HepG2 (cell line): ENCODE measurements around the gene MXI1. TPM values are rescaled to one million over a fixed set of nuclear protein-coding genes. Genes with fewer than 3 reads are reported as not detected.

Experiments used
- ATAC-seq: fragments of 200-7000 bp; cut with Tn5 transposase; 3 replicates; pipeline ENCODE4 v1.9.1; 2020; ENCODE audit warnings: mild to moderate bottlenecking, moderate library complexity
- BruUV-seq: library from RNA; stranded (reverse); fragments of 400-500 nt; replicated peaks from 2 replicates; lab custom pipeline; 2021; lab: Mats Ljungman, UMichigan
- CTCF ChIA-PET: fragments of 300-600 bp; formaldehyde crosslinking; extraction: SDS; loops from one replicate; lab custom pipeline; 2021; ENCODE audit warnings: low total read pairs, inconsistent platforms, low intra/inter-chr PET ratio; lab: Yijun Ruan, JAX
- POLR2A ChIA-PET: fragments of 350-600 bp; sonication (Branson Sonifier 250); formaldehyde crosslinking; loops from one replicate; lab custom pipeline; 2020; ENCODE audit warnings: antibody characterized with exemption, inconsistent platforms; lab: Yijun Ruan, JAX
- DNase-seq: peaks from one replicate; pipeline ENCODE4 v3.0.0-alpha.2; 2015; ENCODE audit warnings: low spot score
- FAIRE-seq: peaks from 3 replicates; lab custom pipeline; 2011; peaks lifted over from hg19 to GRCh38; lab: Jason Lieb, UNC
- H2AFZ ChIP-seq: one replicate; pipeline ENCODE4 v1.6.1; 2011; ENCODE audit warnings: low read length, inconsistent platforms
- H3K27ac ChIP-seq: fragments of 300-600 bp; 3 replicates; pipeline ENCODE4 v1.8.0; 2011; ENCODE audit warnings: mixed run types, mild to moderate bottlenecking, mixed read lengths, low read length, inconsistent platforms; ENCODE audit not compliant: insufficient read depth; ENCODE audit errors: extremely low read length
- H3K27me3 ChIP-seq, 2 experiments: fragments of 200-600 bp in 1 of 2; 2 replicates in 1 of 2; 3 replicates in 1 of 2; pipeline versions ENCODE4 v1.6.0 to v1.8.0; 2011; ENCODE audit warnings: low read length in 2 of 2, mild to moderate bottlenecking in 2 of 2, moderate library complexity in 2 of 2, inconsistent platforms in 1 of 2; ENCODE audit not compliant: insufficient read depth in 2 of 2, control insufficient read depth in 1 of 2
- H3K36me3 ChIP-seq, 2 experiments: fragments of 200-600 bp in 1 of 2; replicated peaks in 1 of 2; 2 replicates in 1 of 2; 3 replicates in 1 of 2; pipeline versions ENCODE4 v1.5.1 to v1.8.0; 2011; ENCODE audit warnings: low read length in 2 of 2, inconsistent platforms in 1 of 2; ENCODE audit not compliant: insufficient read depth in 2 of 2, control insufficient read depth in 1 of 2
- H3K4me1 ChIP-seq: 2 replicates; pipeline ENCODE4 v1.5.1; 2012; ENCODE audit warnings: low read length, inconsistent platforms; ENCODE audit not compliant: insufficient read depth
- H3K4me2 ChIP-seq: 2 replicates; pipeline ENCODE4 v1.6.0; 2011; ENCODE audit warnings: low read depth, low read length, inconsistent platforms
- H3K4me3 ChIP-seq, 3 experiments: fragments of 200-600 bp in 1 of 3; sonication (generic), shearing (Covaris generic) in 1 of 3; replicated peaks in 1 of 3; 2 replicates each; pipeline ENCODE4 v1.5.1; 2011 to 2016; ENCODE audit warnings: low read length in 3 of 3, inconsistent platforms in 2 of 3, low read depth in 2 of 3, mild to moderate bottlenecking in 2 of 3, control low read depth in 1 of 3, mixed read lengths in 1 of 3; ENCODE audit not compliant: insufficient read depth in 1 of 3
- H3K79me2 ChIP-seq: one replicate; pipeline ENCODE4 v1.6.1; 2011; ENCODE audit warnings: low read length, inconsistent platforms; ENCODE audit not compliant: insufficient read depth
- H3K9ac ChIP-seq: 2 replicates; pipeline ENCODE4 v1.6.0; 2011; ENCODE audit warnings: mild to moderate bottlenecking, low read depth, low read length, inconsistent platforms; ENCODE audit not compliant: insufficient read depth
- H3K9me3 ChIP-seq: 2 replicates; pipeline ENCODE4 v1.5.1; 2012; ENCODE audit warnings: mild to moderate bottlenecking, low read length
- H4K20me1 ChIP-seq: 2 replicates; pipeline ENCODE4 v1.6.0; 2011; ENCODE audit warnings: inconsistent platforms, mild to moderate bottlenecking, low read length, moderate library complexity; ENCODE audit not compliant: insufficient read depth
- FOXA1 ChIP-seq, 2 experiments: fragments of 450-650 bp in 1 of 2; sonication (generic) in 1 of 2; formaldehyde crosslinking in 1 of 2; IDR thresholded peaks; 2 replicates each; pipeline versions ENCODE4 v1.4.0 to v1.6.1; 2016 to 2020; ENCODE audit warnings: missing genetic modification reagents in 1 of 2
- MED1 ChIP-seq: sonication (generic); formaldehyde crosslinking; IDR thresholded peaks from 2 replicates; pipeline ENCODE4 v1.4.0; 2020; ENCODE audit warnings: missing genetic modification reagents
- MIXL1 ChIP-seq: IDR thresholded peaks from 2 replicates; pipeline ENCODE4 v1.6.1; 2016
- MTF1 ChIP-seq: sonication (generic); formaldehyde crosslinking; IDR thresholded peaks from 2 replicates; pipeline ENCODE4 v1.5.0; 2020; ENCODE audit warnings: missing genetic modification reagents
- RBM22 ChIP-seq: fragments of 200-400 bp; formaldehyde crosslinking; optimal IDR thresholded peaks from 2 replicates; pipeline ENCODE3; 2017; ENCODE audit warnings: mild to moderate bottlenecking, low read length, moderate library complexity
- XBP1 ChIP-seq: sonication (generic); formaldehyde crosslinking; IDR thresholded peaks from 2 replicates; pipeline ENCODE4 v1.5.0; 2020; ENCODE audit warnings: missing genetic modification reagents
- ZNF274 ChIP-seq: sonication (generic); formaldehyde crosslinking; IDR thresholded peaks from 2 replicates; pipeline ENCODE4 v1.5.1; 2020; ENCODE audit warnings: mild to moderate bottlenecking, missing genetic modification reagents
- ZNF33B ChIP-seq: sonication (generic); formaldehyde crosslinking; IDR thresholded peaks from 2 replicates; pipeline ENCODE4 v1.5.1; 2020; ENCODE audit warnings: mild to moderate bottlenecking, missing genetic modification reagents
- ZNF7 ChIP-seq: IDR thresholded peaks from 2 replicates; pipeline ENCODE4 v1.6.1; 2016; ENCODE audit warnings: missing biosample characterization, missing genetic modification reagents
- WGBS: methylation state at CpG from one replicate; pipeline ENCODE4 v1.1.6; 2017; ENCODE audit warnings: low lambda C conversion rate; 5-methylcytosine and 5-hydroxymethylcytosine counted together
- in situ Hi-C: cut with HindIII; loops from 2 replicates; pipeline ENCODE4 v1.10.0; 2017; ENCODE audit warnings: low pct_unique_long_range_greater_than_20kb; ENCODE audit not compliant: extremely low pct_ligation_motif_present
- intact Hi-C: fragments of 100-400 bp; cut with micrococcal nuclease; formaldehyde crosslinking; loops from one replicate; pipeline ENCODE4 v1.10.0; 2022; ENCODE audit not compliant: unreplicated experiment
- polyA plus RNA-seq, 8 experiments: library from polyadenylated mRNA; depleted of rRNA in 3 of 8; stranded (reverse) in 7 of 8; unstranded in 1 of 8; fragments of >200 nt; fragmentation: Illumina TruSeq in 4 of 8; extraction: Trizol in 4 of 8; gene quantifications; 2 replicates each; pipeline versions ENCODE4 v1.2.1 to v1.2.3, GENCODE V29; 2011 to 2016; ENCODE audit warnings: low read depth in 4 of 8, missing spikeins in 1 of 8, mixed read lengths in 1 of 8; ENCODE audit not compliant: insufficient read depth in 1 of 8
- total RNA-seq, 5 experiments: library from RNA; depleted of rRNA; stranded (reverse); fragments of >200 nt; fragmentation: Illumina TruSeq; extraction: Trizol; gene quantifications; 2 replicates each; pipeline ENCODE4 v1.2.3, GENCODE V29; 2016; ENCODE audit warnings: low read depth in 1 of 5
- TF ChIP-seq, protein P1 (sequence below): sonication (generic); formaldehyde crosslinking; IDR thresholded peaks from 2 replicates; pipeline ENCODE4 v1.4.0; 2020; ENCODE audit warnings: missing genetic modification reagents, borderline replicate concordance
- TF ChIP-seq, protein P2 (sequence below): sonication (generic); formaldehyde crosslinking; IDR thresholded peaks from 2 replicates; pipeline ENCODE4 v1.9.0; 2021; ENCODE audit warnings: missing genetic modification reagents, borderline replicate concordance
- TF ChIP-seq, protein P3 (sequence below): IDR thresholded peaks from 2 replicates; pipeline ENCODE4 v1.6.1; 2012; ENCODE audit warnings: low read length, improper control_type of control experiment

The MXI1 gene
- total and polyA plus RNA-seq, 2 of the 13 experiments (the other 11 are each of a cell fraction or from before 2014, with no cell fraction given) = 6.6 to 22.0 TPM

DNA sequence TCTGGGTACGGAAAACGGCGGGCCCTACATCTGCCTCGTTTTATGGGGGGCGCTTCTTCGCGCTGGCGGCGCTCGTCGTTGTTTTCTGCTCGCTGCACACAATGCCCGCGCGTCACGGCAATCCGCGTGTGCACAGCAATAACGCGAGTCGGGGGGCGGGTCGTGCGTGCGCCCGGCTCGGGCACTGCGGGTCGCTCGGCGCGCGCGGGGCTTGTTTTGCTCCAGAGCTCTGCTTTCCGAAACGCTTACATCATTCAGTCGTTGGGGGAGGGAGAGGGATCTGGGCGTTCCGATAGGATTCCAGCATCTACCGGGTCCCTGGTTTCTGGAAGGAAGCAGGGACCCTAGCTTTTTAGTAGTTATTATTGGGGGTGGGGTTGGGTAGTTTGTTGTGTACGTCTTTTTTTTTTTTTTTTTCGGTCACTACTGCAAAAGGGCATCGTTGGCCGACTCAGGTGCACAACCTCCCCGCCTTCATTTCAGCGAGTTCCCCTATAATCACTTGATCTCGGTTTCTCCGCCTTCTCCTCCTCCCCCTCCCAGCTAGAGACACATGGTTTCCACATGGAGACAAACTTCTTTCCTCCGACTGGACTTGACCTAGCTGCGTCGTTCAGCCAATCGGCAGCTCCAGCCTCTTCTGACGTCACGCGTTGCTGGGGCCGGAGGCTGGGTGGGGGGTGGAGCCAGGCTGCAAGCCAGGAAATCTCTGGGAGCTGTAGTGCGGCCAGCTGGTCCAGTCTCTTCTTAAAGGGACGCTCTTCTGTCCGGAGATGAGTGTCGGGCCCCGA lies 3.5 kb downstream of the MXI1 start:
- ATAC-seq (peak; percentile 77), DNase-seq (peak; percentile 95), FAIRE-seq (peak; percentile 95)
- H3K27me3 ChIP-seq = peaks cover 0 to 4% of the 10 kb centered on the region in 2 experiments; a peak in 1 of 5 replicates
- peak overlapping the region; percentile 99 for H3K4me2 ChIP-seq
- peak overlapping the region; percentile 69 to 90 (median 72) for H3K4me3 ChIP-seq
- peak overlapping the region; percentile 70 for H3K27ac ChIP-seq
- peaks cover 54% of the 10 kb centered on the region for H3K4me1 ChIP-seq
- peaks cover 12% of the 10 kb centered on the region; the same call in 1 of the 2 replicates for H4K20me1 ChIP-seq
- intact Hi-C loops (loop anchor here (2.0 kb wide), 1 partner anchor 16 kb away; no protein-coding TSS in a partner anchor), in situ Hi-C loops (no loop called here)
- H3K9me3 ChIP-seq = no peaks in the 10 kb centered on the region
- under 1% methylated on average over 17 of the region's 61 CpGs for WGBS
- ChIA-PET POLR2A (interaction anchor here (0.7 to 2.7 kb wide), 7 partner anchors 11 to 608 kb away, joined by 3 to 12 read pairs (median 5); partner anchors contain the start of genes ADD3 and SMNDC1), CTCF (no interaction called here)
- no peak overlapping the region for H2AFZ ChIP-seq
- H3K9ac ChIP-seq = peak overlapping the region; percentile 80
- peaks cover 21% of the 10 kb centered on the region for H3K79me2 ChIP-seq
- no TSS peak for BruUV-seq
- H3K36me3 ChIP-seq = no peaks in the 10 kb centered on the region
- TF ChIP-seq, protein P1, sequence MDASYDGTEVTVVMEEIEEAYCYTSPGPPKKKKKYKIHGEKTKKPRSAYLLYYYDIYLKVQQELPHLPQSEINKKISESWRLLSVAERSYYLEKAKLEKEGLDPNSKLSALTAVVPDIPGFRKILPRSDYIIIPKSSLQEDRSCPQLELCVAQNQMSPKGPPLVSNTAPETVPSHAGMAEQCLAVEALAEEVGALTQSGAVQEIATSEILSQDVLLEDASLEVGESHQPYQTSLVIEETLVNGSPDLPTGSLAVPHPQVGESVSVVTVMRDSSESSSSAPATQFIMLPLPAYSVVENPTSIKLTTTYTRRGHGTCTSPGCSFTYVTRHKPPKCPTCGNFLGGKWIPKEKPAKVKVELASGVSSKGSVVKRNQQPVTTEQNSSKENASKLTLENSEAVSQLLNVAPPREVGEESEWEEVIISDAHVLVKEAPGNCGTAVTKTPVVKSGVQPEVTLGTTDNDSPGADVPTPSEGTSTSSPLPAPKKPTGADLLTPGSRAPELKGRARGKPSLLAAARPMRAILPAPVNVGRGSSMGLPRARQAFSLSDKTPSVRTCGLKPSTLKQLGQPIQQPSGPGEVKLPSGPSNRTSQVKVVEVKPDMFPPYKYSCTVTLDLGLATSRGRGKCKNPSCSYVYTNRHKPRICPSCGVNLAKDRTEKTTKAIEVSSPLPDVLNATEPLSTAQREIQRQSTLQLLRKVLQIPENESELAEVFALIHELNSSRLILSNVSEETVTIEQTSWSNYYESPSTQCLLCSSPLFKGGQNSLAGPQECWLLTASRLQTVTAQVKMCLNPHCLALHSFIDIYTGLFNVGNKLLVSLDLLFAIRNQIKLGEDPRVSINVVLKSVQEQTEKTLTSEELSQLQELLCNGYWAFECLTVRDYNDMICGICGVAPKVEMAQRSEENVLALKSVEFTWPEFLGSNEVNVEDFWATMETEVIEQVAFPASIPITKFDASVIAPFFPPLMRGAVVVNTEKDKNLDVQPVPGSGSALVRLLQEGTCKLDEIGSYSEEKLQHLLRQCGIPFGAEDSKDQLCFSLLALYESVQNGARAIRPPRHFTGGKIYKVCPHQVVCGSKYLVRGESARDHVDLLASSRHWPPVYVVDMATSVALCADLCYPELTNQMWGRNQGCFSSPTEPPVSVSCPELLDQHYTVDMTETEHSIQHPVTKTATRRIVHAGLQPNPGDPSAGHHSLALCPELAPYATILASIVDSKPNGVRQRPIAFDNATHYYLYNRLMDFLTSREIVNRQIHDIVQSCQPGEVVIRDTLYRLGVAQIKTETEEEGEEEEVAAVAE (CRISPR knock-in tag) = 0 out of 2 replicates have a peak, but pooled peaks have one; percentile 19
- TF ChIP-seq, protein P2, sequence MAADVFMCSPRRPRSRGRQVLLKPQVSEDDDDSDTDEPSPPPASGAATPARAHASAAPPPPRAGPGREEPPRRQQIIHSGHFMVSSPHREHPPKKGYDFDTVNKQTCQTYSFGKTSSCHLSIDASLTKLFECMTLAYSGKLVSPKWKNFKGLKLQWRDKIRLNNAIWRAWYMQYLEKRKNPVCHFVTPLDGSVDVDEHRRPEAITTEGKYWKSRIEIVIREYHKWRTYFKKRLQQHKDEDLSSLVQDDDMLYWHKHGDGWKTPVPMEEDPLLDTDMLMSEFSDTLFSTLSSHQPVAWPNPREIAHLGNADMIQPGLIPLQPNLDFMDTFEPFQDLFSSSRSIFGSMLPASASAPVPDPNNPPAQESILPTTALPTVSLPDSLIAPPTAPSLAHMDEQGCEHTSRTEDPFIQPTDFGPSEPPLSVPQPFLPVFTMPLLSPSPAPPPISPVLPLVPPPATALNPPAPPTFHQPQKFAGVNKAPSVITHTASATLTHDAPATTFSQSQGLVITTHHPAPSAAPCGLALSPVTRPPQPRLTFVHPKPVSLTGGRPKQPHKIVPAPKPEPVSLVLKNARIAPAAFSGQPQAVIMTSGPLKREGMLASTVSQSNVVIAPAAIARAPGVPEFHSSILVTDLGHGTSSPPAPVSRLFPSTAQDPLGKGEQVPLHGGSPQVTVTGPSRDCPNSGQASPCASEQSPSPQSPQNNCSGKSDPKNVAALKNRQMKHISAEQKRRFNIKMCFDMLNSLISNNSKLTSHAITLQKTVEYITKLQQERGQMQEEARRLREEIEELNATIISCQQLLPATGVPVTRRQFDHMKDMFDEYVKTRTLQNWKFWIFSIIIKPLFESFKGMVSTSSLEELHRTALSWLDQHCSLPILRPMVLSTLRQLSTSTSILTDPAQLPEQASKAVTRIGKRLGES (CRISPR knock-in tag) = no peak
- TF ChIP-seq RBM22 (no peak), MIXL1 (CRISPR knock-in tag) (0 out of 2 replicates have a peak, but pooled peaks have one; percentile 11), FOXA1 (IDR thresholded peaks at IDR 0.05) (no peak), FOXA1 (CRISPR knock-in tag; IDR thresholded peaks at IDR 0.05) (no peak; the same call in 1 of the 2 replicates), XBP1 (CRISPR knock-in tag) (no peak), MED1 (CRISPR knock-in tag) (no peak), ZNF7 (no peak), MTF1 (CRISPR knock-in tag) (no peak), ZNF274 (CRISPR knock-in tag) (0 out of 2 replicates have a peak, but pooled peaks have one; percentile 65), ZNF33B (CRISPR knock-in tag) (0 out of 2 replicates have a peak, but pooled peaks have one; percentile 18)
- TF ChIP-seq, protein P3, sequence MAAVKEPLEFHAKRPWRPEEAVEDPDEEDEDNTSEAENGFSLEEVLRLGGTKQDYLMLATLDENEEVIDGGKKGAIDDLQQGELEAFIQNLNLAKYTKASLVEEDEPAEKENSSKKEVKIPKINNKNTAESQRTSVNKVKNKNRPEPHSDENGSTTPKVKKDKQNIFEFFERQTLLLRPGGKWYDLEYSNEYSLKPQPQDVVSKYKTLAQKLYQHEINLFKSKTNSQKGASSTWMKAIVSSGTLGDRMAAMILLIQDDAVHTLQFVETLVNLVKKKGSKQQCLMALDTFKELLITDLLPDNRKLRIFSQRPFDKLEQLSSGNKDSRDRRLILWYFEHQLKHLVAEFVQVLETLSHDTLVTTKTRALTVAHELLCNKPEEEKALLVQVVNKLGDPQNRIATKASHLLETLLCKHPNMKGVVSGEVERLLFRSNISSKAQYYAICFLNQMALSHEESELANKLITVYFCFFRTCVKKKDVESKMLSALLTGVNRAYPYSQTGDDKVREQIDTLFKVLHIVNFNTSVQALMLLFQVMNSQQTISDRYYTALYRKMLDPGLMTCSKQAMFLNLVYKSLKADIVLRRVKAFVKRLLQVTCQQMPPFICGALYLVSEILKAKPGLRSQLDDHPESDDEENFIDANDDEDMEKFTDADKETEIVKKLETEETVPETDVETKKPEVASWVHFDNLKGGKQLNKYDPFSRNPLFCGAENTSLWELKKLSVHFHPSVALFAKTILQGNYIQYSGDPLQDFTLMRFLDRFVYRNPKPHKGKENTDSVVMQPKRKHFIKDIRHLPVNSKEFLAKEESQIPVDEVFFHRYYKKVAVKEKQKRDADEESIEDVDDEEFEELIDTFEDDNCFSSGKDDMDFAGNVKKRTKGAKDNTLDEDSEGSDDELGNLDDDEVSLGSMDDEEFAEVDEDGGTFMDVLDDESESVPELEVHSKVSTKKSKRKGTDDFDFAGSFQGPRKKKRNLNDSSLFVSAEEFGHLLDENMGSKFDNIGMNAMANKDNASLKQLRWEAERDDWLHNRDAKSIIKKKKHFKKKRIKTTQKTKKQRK = no peak
